Uterus (tissue), 2 donors: ENCODE measurements around the gene PUS10.

ENCODE experiments used
- CTCF ChIP-seq, 4 experiments: fragments of 200-600 bp in 2 of 4; fragments of 450-650 bp in 2 of 4; sonication (generic) in 2 of 4; IDR thresholded peaks; one replicate each; pipeline ENCODE4 v1.5.1; 2016 to 2019; ENCODE audit warnings: antibody characterized with exemption in 4 of 4, mild to moderate bottlenecking in 2 of 4, moderate library complexity in 1 of 4
- POLR2A ChIP-seq, 2 donors: fragments of 450-650 bp; IDR thresholded peaks; one replicate each; pipeline ENCODE4 v1.6.1; 2016; ENCODE audit warnings: antibody characterized with exemption in 2 of 2, mild to moderate bottlenecking in 1 of 2, moderate library complexity in 1 of 2

DNA sequence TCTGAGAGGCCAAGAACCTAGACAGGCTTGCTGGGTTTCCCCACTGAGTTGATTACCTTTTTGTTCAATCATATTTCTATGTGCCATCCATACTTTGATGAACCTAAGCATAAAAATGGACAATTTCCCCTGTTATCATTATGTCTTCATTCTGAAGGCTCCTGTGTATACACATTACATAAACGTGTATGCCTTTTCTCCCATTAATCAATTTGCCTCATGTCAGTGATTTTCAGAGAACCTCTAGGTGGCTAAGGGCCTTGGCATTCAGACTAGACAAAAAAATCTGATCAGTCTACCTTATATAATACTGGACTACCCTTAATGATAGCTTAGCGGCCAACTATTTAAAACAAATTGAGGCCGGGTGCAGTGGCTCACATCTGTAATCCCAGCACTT is 4.7 kb downstream of the PUS10 start:
- TF ChIP-seq POLR2A (IDR thresholded peaks at IDR 0.05) (no peak), CTCF (IDR thresholded peaks at IDR 0.05) (no peak)
